ENCODE results near the gene CBFA2T2. TPM values are rescaled to one million over a fixed set of nuclear protein-coding genes. Genes with fewer than 3 reads are reported as not detected.

CBFA2T2 gene
- polyA plus RNA-seq, 1 donor (not counting 4 experiments of a cell fraction or from before 2014, with no cell fraction given), result 6.8 TPM

GRCh38 chr20:33566781-33567603, 77.1 kb downstream of the CBFA2T2 start:
- Histone ChIP-seq H3K27ac (ENCODE audit: control insufficient read depth, insufficient read depth, low read length) (peak overlapping the region; percentile 22), H3K9me1 (ENCODE audit: control insufficient read depth, extremely low read depth, insufficient read depth, low read length) (no peaks in the 10 kb centered on the region), H3K4me2 (ENCODE audit: control insufficient read depth, extremely low read depth, insufficient read depth, low read depth, low read length) (peak overlapping the region; percentile 78), H2AFZ (ENCODE audit: control insufficient read depth, low read length) (peak overlapping the region; percentile 71), H3K9ac (ENCODE audit: control insufficient read depth, extremely low read depth, insufficient read depth, low read length) (peak overlapping the region; percentile 28), H3K4me3 (ENCODE audit: control insufficient read depth in 2 of 3, extremely low read depth in 1 of 3, insufficient read depth in 2 of 3, low read depth in 1 of 3, low read length in 3 of 3) (peak overlapping the region in 2 of 3 experiments; percentile 36 to 47), H3K9me3 (ENCODE audit: control insufficient read depth, low read depth, low read length) (no peaks in the 10 kb centered on the region), H3K4me1 (ENCODE audit: control insufficient read depth, extremely low read depth, insufficient read depth, low read length) (peaks cover 37% of the 10 kb centered on the region), H3K79me2 (ENCODE audit: control insufficient read depth, insufficient read depth, low read length) (peaks cover 6% of the 10 kb centered on the region), H3K27me3 (ENCODE audit: control insufficient read depth, extremely low read depth, insufficient read depth, low read length) (no peaks in the 10 kb centered on the region), H4K20me1 (ENCODE audit: control insufficient read depth, extremely low read depth, insufficient read depth, low read length) (no peaks in the 10 kb centered on the region), H3K36me3 (ENCODE audit: control insufficient read depth in 2 of 2, extremely low read depth in 1 of 2, insufficient read depth in 2 of 2, low read length in 2 of 2) (no peaks in the 10 kb centered on the region)
- TF ChIP-seq CTCF (optimal IDR thresholded peaks at IDR 0.05 in 1 of 3, IDR thresholded peaks at IDR 0.05 in 1 of 3, conservative IDR thresholded peaks at IDR 0.05 in 1 of 3; ENCODE audit: extremely low read depth in 1 of 3, insufficient read depth in 2 of 3, low read length in 3 of 3) (no peak), EZH2 (IDR thresholded peaks at IDR 0.05; ENCODE audit: low read length) (no peak)
- FAIRE-seq, result no peak
- dilution Hi-C loops (cut with MboI; ENCODE audit: extremely low pct_ligation_motif_present, low sequenced_read_pairs), result no loop called here
- DNase-seq (ENCODE audit: low read depth, low spot score), result no peak

- dilution Hi-C loops (cut with MboI; ENCODE audit: extremely low pct_ligation_motif_present, low sequenced_read_pairs), result no loop called here
- Histone ChIP-seq H4K20me1 (ENCODE audit: control insufficient read depth, extremely low read depth, insufficient read depth, low read length) (no peaks in the 10 kb centered on the region), H3K9ac (ENCODE audit: control insufficient read depth, extremely low read depth, insufficient read depth, low read length) (no peak overlapping the region), H3K36me3 (ENCODE audit: control insufficient read depth in 2 of 2, extremely low read depth in 1 of 2, insufficient read depth in 2 of 2, low read length in 2 of 2) (no peaks in the 10 kb centered on the region), H3K4me2 (ENCODE audit: control insufficient read depth, extremely low read depth, insufficient read depth, low read depth, low read length) (peak overlapping the region; percentile 87), H3K4me1 (ENCODE audit: control insufficient read depth, extremely low read depth, insufficient read depth, low read length) (peaks cover 33% of the 10 kb centered on the region), H3K27ac (ENCODE audit: control insufficient read depth, insufficient read depth, low read length) (peak overlapping the region; percentile 74), H3K79me2 (ENCODE audit: control insufficient read depth, insufficient read depth, low read length) (peaks cover 6% of the 10 kb centered on the region), H3K9me3 (ENCODE audit: control insufficient read depth, low read depth, low read length) (no peaks in the 10 kb centered on the region), H3K27me3 (ENCODE audit: control insufficient read depth, extremely low read depth, insufficient read depth, low read length) (no peaks in the 10 kb centered on the region), H3K4me3 (ENCODE audit: control insufficient read depth in 2 of 3, extremely low read depth in 1 of 3, insufficient read depth in 2 of 3, low read depth in 1 of 3, low read length in 3 of 3) (no peak overlapping the region), H2AFZ (ENCODE audit: control insufficient read depth, low read length) (no peak overlapping the region), H3K9me1 (ENCODE audit: control insufficient read depth, extremely low read depth, insufficient read depth, low read length) (no peaks in the 10 kb centered on the region)
- DNase-seq (ENCODE audit: low read depth, low spot score) (no peak), FAIRE-seq (no peak)
- TF ChIP-seq EZH2 (IDR thresholded peaks at IDR 0.05; ENCODE audit: low read length), result no peak
- TF ChIP-seq CTCF (optimal IDR thresholded peaks at IDR 0.05 in 1 of 3, IDR thresholded peaks at IDR 0.05 in 1 of 3, conservative IDR thresholded peaks at IDR 0.05 in 1 of 3; ENCODE audit: extremely low read depth in 1 of 3, insufficient read depth in 2 of 3, low read length in 3 of 3), result no peak
Measured at GRCh38 chr20:33567949-33568348, 78.1 kb downstream of the CBFA2T2 start.

Data from keratinocyte (primary cell).